ENCODE results near the gene UBE2L3.

- TF ChIP-seq CTCF (IDR thresholded peaks at IDR 0.05; ENCODE audit: low read length) (peak; percentile 81), EZH2 (IDR thresholded peaks at IDR 0.05; ENCODE audit: borderline replicate concordance, low read length) (no peak)
Observed at GRCh38 chr22:21646608-21647590, 79.4 kb downstream of the UBE2L3 start.

All from OCI-LY1 (cell line).